WERI-Rb-1 (cell line): Measurements from ENCODE around the gene MKRN2OS.

ENCODE experiments used
- DNase-seq: peaks from one replicate; pipeline ENCODE4 v3.0.0-alpha.2; 2020
- H3K27ac ChIP-seq: fragments of 250-450 bp; sonication (Bioruptor Pico); 2 replicates; pipeline ENCODE4 v1.5.1; 2020; ENCODE audit warnings: mild to moderate bottlenecking, moderate library complexity
- H3K27me3 ChIP-seq: fragments of 250-450 bp; sonication (Bioruptor Pico); 2 replicates; pipeline ENCODE4 v1.5.1; 2021; ENCODE audit warnings: mild to moderate bottlenecking, low read depth, moderate library complexity; ENCODE audit not compliant: insufficient read depth, severe bottlenecking
- H3K36me3 ChIP-seq: fragments of 250-450 bp; sonication (Bioruptor Pico); 2 replicates; pipeline ENCODE4 v1.5.1; 2020; ENCODE audit warnings: mild to moderate bottlenecking, moderate library complexity
- H3K4me3 ChIP-seq: 2 replicates; pipeline ENCODE4 v1.5.1; 2011; ENCODE audit warnings: low read depth, mild to moderate bottlenecking, control low read depth, low read length
- H3K9me3 ChIP-seq: fragments of 250-450 bp; sonication (Bioruptor Pico); 2 replicates; pipeline ENCODE4 v1.5.1; 2021; ENCODE audit warnings: mild to moderate bottlenecking, moderate library complexity; ENCODE audit not compliant: severe bottlenecking
- TF ChIP-seq, protein P1 (sequence below): IDR thresholded peaks from 2 replicates; pipeline ENCODE4 v1.5.1; 2011; ENCODE audit warnings: low read depth, mild to moderate bottlenecking, control low read depth, inconsistent platforms, low read length

MKRN2OS gene

GRCh38 chr3:12501360-12502020 lies 43.8 kb downstream of the MKRN2OS start:
- H3K27ac ChIP-seq: no peak overlapping the region
- peaks cover 38% of the 10 kb centered on the region for H3K36me3 ChIP-seq
- no peaks in the 10 kb centered on the region for H3K9me3 ChIP-seq
- H3K4me3 ChIP-seq: no peak overlapping the region
- no peaks in the 10 kb centered on the region for H3K27me3 ChIP-seq
- TF ChIP-seq, protein P1, sequence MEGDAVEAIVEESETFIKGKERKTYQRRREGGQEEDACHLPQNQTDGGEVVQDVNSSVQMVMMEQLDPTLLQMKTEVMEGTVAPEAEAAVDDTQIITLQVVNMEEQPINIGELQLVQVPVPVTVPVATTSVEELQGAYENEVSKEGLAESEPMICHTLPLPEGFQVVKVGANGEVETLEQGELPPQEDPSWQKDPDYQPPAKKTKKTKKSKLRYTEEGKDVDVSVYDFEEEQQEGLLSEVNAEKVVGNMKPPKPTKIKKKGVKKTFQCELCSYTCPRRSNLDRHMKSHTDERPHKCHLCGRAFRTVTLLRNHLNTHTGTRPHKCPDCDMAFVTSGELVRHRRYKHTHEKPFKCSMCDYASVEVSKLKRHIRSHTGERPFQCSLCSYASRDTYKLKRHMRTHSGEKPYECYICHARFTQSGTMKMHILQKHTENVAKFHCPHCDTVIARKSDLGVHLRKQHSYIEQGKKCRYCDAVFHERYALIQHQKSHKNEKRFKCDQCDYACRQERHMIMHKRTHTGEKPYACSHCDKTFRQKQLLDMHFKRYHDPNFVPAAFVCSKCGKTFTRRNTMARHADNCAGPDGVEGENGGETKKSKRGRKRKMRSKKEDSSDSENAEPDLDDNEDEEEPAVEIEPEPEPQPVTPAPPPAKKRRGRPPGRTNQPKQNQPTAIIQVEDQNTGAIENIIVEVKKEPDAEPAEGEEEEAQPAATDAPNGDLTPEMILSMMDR: no peak
- DNase-seq: no peak

DNA sequence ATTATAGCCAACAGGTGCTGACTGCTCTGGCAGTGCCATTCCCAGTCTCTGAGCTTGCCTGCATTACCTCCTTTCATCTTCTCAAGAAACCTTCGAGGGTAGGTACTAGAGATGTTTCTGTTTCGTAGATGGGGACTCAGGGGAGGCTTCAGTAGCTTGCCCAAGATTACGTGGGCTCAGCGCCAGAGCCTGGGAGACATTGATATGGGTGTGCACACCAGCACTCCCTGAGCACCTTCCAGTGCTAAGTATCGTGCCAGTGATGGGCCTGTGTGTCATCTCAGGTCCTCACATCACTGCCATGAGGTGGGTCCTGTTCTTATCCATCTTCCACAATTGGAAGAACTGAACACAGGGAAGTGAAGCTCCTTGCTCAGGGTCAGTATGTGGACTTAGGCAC lies 45.8 kb downstream of the MKRN2OS start:
- Histone ChIP-seq H3K4me3 (no peak overlapping the region), H3K27ac (no peak overlapping the region), H3K36me3 (peaks cover 32% of the 10 kb centered on the region), H3K9me3 (no peaks in the 10 kb centered on the region), H3K27me3 (no peaks in the 10 kb centered on the region)
- TF ChIP-seq, protein P1: no peak
- DNase-seq: no peak

- Histone ChIP-seq H3K27ac (no peak overlapping the region), H3K27me3 (no peaks in the 10 kb centered on the region), H3K36me3 (peaks cover 26% of the 10 kb centered on the region), H3K4me3 (no peak overlapping the region), H3K9me3 (no peaks in the 10 kb centered on the region)
- DNase-seq: no peak
- TF ChIP-seq, protein P1: no peak
Measured at GRCh38 chr3:12496453-12496761, 48.9 kb downstream of the MKRN2OS start.

GRCh38 chr3:12495749-12496452 lies 49.4 kb downstream of the MKRN2OS start:
- H3K27me3 ChIP-seq: no peaks in the 10 kb centered on the region
- TF ChIP-seq, protein P1: peak; percentile 36; the same call in 1 of the 2 replicates
- H3K27ac ChIP-seq: no peak overlapping the region
- H3K4me3 ChIP-seq: no peak overlapping the region
- no peak for DNase-seq
- no peaks in the 10 kb centered on the region for H3K9me3 ChIP-seq
- H3K36me3 ChIP-seq: peaks cover 26% of the 10 kb centered on the region

DNA sequence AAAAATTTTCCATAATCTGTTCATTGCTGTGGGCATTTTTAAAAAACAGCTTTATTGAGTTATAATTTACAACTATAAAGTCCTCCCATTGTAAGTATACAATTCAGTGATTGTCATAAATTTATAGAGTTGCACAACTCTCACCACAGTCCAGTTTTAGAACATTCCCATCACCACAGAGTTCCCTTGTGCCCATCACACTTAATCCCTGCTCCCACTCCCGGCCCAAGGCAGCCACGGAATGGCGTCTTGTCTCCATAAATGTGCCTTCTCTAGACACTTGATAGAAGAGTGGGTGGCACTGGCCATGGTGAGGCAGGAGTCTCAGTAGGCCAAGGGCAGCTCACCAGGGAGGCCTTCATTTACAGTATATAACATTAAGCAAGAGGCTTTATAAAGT lies 54.8 kb downstream of the MKRN2OS start:
- Histone ChIP-seq H3K27me3 (no peaks in the 10 kb centered on the region), H3K27ac (no peak overlapping the region), H3K9me3 (no peaks in the 10 kb centered on the region), H3K4me3 (no peak overlapping the region), H3K36me3 (peaks cover 18% of the 10 kb centered on the region)
- no peak for DNase-seq
- TF ChIP-seq, protein P1: no peak
